ENCODE measurements around the gene NEK4.
"Not testable (repeated sequence)": the region's sequence is repeated elsewhere in the genome, so short reads cannot be mapped to it uniquely, and the experiment has no call there.

NEK4 gene

DNA sequence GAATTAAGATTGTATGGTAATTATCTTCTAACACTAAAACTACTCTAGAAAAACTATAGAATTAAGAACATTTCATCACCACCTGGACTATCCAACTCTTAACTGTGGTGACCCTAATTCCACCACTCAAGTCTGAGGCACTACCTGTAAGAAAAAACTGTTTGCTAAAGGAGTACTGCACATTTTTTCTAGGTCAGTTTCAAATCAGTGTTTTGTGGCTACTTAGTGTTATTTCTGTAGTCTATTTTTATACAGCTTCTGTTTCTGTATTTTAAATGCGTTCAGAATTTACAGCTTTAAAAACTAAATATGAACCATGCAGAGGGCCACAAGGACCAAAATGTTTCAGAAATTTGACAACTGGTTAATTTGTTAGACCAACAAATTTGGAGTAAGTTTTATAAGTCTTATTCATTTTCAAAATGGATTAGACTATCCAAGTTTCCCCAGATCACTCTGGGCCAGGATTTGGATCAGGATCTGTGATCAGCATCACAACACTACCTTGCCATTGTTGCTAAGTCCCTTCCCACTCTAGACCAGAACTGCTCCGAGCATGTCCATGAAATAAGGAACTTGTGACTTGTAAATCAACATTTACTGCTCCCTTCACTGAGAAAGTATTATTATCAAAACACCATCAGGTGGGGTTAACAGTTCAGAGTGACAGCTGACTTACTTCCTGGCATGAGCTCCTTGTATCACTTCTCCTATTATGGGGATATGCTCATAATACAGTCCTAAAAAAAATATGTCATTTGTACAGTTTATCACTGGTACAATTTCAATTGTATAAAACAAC, 73.7 kb downstream of the NEK4 start:
- DNase-seq (ENCODE audit: low read depth), result no peak

GRCh38 chr3:52695798-52696671, 74.7 kb downstream of the NEK4 start:
- DNase-seq (ENCODE audit: low read depth), result no peak

DNA sequence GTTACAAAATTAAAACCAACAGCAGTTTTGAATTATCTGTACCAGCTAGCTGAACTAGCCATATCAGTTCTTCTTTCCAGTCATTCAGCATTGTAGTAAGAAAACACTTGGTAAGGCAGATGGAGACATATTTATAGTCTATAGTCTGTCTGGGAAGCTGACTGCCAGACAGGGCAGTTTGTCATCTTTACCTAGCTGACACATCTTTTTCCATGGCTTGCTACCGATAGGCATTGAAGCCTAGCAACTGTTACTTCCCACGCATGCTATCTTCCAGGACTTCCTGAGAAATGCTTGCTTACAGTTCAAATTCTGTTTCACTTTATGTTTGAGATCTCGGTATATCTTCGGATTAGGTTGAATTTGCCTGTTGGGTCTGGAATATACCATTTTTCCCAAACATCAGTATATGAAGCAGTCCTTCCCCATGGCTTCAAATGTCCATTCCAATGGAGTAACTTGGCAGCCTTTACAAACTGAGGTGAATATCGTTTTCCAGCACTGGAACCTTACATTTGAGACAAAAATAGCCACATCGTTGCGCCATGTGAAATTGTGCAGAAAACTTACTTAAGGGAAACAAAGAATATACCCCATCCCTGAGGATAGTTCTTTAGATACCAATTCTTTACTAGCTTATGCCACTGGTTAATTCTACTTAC, 76.1 kb downstream of the NEK4 start:
- DNase-seq (ENCODE audit: low read depth), result no peak

- DNase-seq (ENCODE audit: low read depth), result no peak
Measured at GRCh38 chr3:52693071-52693470, 77.7 kb downstream of the NEK4 start.

GRCh38 chr3:52690560-52690959, 80.2 kb downstream of the NEK4 start:
- no peak for DNase-seq (ENCODE audit: low read depth)

- DNase-seq (ENCODE audit: low read depth), result no peak
Measured at GRCh38 chr3:52689151-52689550, 81.6 kb downstream of the NEK4 start.

DNA sequence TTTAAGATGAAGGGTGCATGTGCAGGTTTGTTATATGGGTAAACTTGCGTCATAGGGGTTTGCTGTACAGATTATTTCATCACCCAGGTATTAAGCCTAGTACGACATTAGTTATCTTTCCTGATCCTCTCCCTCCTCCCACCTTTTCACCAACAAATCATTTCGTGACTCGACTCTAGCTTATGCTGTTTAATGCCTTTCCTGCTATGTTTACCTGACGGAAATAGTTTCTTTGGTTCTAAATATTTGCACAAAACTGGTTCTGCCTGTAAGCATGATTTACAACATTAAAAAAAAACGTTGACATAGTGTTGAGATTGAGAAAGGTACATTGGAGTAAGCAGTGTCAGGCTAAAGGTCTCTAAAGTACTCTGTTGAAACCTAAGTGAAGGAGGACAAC, 82.5 kb downstream of the NEK4 start:
- no peak for DNase-seq (ENCODE audit: low read depth)

- peak; percentile 89 for DNase-seq (ENCODE audit: low read depth)
Measured at GRCh38 chr3:52685709-52686691, 84.7 kb downstream of the NEK4 start, which contains the start of the genes GNL3 and PBRM1. Gene GNL3, plus strand, starts transcription at chr3:52686032. Its CDS starts 61 bp downstream, at chr3:52686093. Gene PBRM1, minus strand, starts transcription at chr3:52685913.

DNA sequence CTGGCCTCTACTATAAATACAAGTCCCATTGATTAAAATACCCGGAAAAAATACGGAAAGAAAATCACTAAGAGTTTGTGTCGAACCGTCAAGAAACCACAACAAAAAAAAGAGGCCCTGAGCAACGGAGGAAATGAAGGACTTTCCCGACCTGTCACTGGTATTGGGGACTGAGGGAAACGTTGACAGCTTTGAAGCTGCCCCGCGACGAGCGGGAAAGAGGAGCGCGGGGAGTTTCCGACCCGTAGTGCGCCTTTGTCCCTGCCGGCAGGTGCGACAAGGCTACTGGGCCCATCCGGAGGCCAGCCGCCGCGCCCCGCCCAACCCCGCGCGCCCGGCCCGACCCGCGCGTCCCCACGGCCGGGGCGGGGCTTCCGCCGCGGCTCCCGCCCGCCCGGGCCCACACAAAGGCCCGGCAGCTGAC, 85.4 kb downstream of the NEK4 start:
- peak; percentile 59 for DNase-seq (ENCODE audit: low read depth)

DNA sequence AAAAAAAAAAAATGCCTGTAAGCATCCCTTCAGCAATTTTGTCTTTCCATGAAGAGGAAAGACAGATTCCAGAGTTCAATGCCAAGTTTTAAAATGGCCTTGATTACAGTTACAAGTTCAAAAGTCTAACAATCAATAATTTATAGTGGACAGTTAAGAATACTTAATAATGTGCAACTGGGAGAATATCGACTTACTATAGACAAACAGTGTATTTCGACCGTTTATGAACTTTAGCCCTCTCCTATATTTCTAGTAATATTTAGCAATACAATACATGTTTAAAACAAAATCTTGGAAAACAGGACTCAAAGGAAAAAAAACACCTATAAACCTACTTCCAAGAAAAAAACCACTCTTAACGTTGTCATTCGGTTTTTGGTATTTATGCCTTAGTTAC, 86.6 kb downstream of the NEK4 start:
- DNase-seq (ENCODE audit: low read depth), result no peak

- DNase-seq (ENCODE audit: low read depth), result no peak
Measured at GRCh38 chr3:52683611-52684010, 87.1 kb downstream of the NEK4 start.

- no peak for DNase-seq (ENCODE audit: low read depth)
Measured at GRCh38 chr3:52682016-52682415, 88.7 kb downstream of the NEK4 start.

DNA sequence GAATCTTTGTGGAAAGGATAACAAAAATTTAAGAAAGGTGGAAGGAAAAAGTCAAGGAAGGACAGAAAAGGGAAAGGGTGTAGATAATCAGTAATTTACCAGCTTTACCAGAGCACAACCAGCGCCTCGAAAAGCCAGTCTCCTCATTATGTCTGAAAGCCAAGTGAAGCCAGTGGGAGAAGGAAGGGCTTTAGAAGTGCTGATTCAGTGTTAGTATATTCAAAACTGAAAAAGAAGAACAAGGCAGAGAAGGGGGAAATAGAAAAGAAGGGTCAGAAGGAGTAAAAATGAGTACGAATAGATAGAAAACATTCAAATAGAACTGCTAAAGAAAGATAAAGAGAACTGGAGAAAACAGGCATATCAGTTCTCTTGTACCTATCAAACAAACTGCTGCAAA, 89.1 kb downstream of the NEK4 start:
- no peak for DNase-seq (ENCODE audit: low read depth)

- no peak for DNase-seq (ENCODE audit: low read depth)
Measured at GRCh38 chr3:52679811-52680210, 90.9 kb downstream of the NEK4 start.

DNA sequence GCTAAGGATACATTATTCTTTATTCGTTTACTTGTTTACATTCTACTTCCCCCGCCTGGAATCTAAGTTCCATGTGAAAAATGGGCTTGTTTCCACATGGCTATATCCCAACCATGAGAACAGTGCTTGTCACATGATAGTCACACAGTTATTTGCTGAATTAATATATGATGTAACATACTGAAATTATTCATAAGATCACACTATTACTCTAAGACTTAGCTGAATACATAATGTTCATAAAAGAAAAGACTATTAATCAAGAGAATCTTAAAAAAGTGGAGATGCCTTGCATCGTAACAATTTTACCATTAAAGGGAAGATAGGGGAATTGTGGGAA, 91.6 kb downstream of the NEK4 start:
- no peak for DNase-seq (ENCODE audit: low read depth)

DNA sequence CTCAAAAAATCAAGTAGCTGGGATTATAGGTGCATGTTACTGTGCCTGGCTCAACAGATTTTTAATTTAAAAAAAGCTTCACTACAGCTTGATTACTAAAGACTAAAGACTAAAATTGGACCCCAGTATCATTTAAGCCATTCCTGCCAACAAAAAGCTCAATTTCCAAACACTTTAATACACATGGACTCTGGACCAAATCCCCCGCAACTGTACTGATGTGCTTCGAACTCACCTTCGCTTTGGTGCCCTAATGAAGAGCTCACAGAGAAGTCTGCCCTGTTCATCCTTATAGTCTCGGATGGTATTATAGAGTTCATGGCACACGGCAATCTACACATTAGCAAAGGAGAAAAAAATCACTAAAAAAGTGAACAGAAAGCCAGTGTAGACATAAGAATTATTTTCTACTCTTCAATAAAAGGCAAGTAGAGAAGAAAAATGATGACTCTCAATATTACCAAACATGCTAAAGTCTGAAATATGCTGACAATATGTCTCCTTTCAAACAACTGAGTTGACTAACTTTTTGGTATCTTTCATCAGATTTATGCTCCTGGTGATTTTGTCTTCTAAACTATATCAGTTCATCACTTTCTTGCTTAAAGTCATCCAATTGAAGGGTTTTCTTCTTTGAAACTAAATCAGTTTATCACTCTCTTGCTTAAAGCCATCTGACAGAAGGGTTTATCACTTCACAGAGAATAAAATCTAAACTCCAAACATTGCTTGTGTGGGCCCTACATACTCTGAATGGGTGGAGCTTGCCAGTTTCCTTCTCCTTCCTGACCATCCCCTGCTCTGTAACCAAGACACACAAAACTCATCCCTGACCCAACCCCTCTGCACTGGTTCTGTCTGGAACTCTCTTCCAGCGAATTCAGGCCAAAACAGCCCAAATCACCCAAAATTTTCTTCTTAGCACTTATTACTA, 92.2 kb downstream of the NEK4 start:
- DNase-seq (ENCODE audit: low read depth), result no peak

- not testable (repeated sequence) for DNase-seq (ENCODE audit: low read depth)
Measured at GRCh38 chr3:52676201-52676600, 94.5 kb downstream of the NEK4 start.

GRCh38 chr3:52671676-52672075, 99.1 kb downstream of the NEK4 start:
- no peak for DNase-seq (ENCODE audit: low read depth)

GRCh38 chr3:52670621-52671521, 99.9 kb downstream of the NEK4 start:
- no peak for DNase-seq (ENCODE audit: low read depth)
